Subcutaneous abdominal adipose tissue (tissue), 5 donors: Measurements from ENCODE around the gene MEIOSIN.
A peak's percentile ranks its signal among the peaks of the same experiment; 100 is the strongest.
"Not testable (repeated sequence)": the region's sequence is repeated elsewhere in the genome, so short reads cannot be mapped to it uniquely, and the experiment has no call there.

ENCODE experiments used
- H3K27ac ChIP-seq: one replicate; pipeline ENCODE4 v1.7.0; 2013; ENCODE audit warnings: low read depth, mild to moderate bottlenecking, inconsistent platforms, low read length, moderate library complexity
- H3K27me3 ChIP-seq, 5 donors: one replicate each; pipeline ENCODE4 v1.7.0; 2013; ENCODE audit warnings: low read length in 5 of 5, inconsistent platforms in 1 of 5; ENCODE audit not compliant: control insufficient read depth in 5 of 5, insufficient read depth in 4 of 5
- H3K36me3 ChIP-seq, 5 donors: one replicate each; pipeline ENCODE4 v1.7.0; 2013; ENCODE audit warnings: low read length in 5 of 5; ENCODE audit not compliant: control insufficient read depth in 5 of 5, insufficient read depth in 5 of 5
- H3K4me1 ChIP-seq, 5 donors: one replicate each; pipeline ENCODE4 v1.7.0; 2013; ENCODE audit warnings: low read length in 5 of 5, mild to moderate bottlenecking in 3 of 5, moderate library complexity in 1 of 5; ENCODE audit not compliant: control insufficient read depth in 5 of 5, insufficient read depth in 5 of 5
- H3K4me3 ChIP-seq, 5 donors: one replicate each; pipeline ENCODE4 v1.7.0; 2013; ENCODE audit warnings: low read length in 5 of 5, low read depth in 1 of 5
- H3K9ac ChIP-seq, 5 donors: one replicate each; pipeline ENCODE4 v1.7.0; 2013; ENCODE audit warnings: low read length in 5 of 5, mild to moderate bottlenecking in 4 of 5, moderate library complexity in 3 of 5
- H3K9me3 ChIP-seq, 5 donors: one replicate each; pipeline ENCODE4 v1.7.0; 2013; ENCODE audit warnings: low read length in 5 of 5; ENCODE audit not compliant: control insufficient read depth in 5 of 5
- donor health status: healthy.
- donor health status: healthy.
- donor health status: healthy.
- donor health status: healthy.
- donor health status: healthy.

MEIOSIN gene

GRCh38 chr19:45751483-45751882, 18.2 kb downstream of the MEIOSIN start:
- not testable (repeated sequence) for H3K9me3 ChIP-seq, H3K27me3 ChIP-seq, H3K9ac ChIP-seq, H3K4me3 ChIP-seq, H3K4me1 ChIP-seq, H3K36me3 ChIP-seq, H3K27ac ChIP-seq

DNA sequence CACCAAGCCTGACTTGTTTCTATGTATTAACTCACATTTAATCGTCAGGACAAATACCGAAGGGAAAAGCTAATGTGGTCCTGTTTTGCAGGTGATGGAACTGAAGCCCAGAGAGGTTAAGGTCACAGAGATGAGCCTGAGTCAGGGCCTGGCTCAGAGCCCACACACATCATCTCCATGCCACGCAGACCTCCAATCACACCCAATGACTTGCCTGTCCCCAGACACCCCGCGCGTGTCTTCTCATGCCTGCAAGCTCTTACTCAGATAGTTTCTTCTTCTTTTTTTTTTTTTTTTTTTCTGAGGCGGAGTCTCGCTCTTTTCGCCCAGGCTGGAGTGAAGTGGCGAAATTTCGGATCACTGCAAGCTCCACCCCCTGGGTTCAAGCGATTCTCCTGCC, 19.4 kb downstream of the MEIOSIN start:
- Histone ChIP-seq H3K27me3 (no peaks in the 10 kb centered on the region), H3K4me3 (no peak overlapping the region), H3K9ac (no peak overlapping the region), H3K27ac (no peak overlapping the region), H3K9me3 (no peaks in the 10 kb centered on the region), H3K36me3 (no peaks in the 10 kb centered on the region), H3K4me1 (no peaks in the 10 kb centered on the region)

GRCh38 chr19:45753548-45753947, 20.3 kb downstream of the MEIOSIN start:
- H3K27me3 ChIP-seq: no peaks in the 10 kb centered on the region
- H3K9ac ChIP-seq: no peak overlapping the region
- no peak overlapping the region for H3K4me3 ChIP-seq
- H3K4me1 ChIP-seq: no peaks in the 10 kb centered on the region
- no peak overlapping the region for H3K27ac ChIP-seq
- H3K9me3 ChIP-seq: no peaks in the 10 kb centered on the region
- no peaks in the 10 kb centered on the region for H3K36me3 ChIP-seq

GRCh38 chr19:45754323-45754722, 21.1 kb downstream of the MEIOSIN start:
- Histone ChIP-seq H3K36me3 (no peaks in the 10 kb centered on the region), H3K4me3 (no peak overlapping the region), H3K27me3 (peaks cover 0 to 4% (median 0%) of the 10 kb centered on the region in 5 donors), H3K4me1 (no peaks in the 10 kb centered on the region), H3K9me3 (no peaks in the 10 kb centered on the region), H3K27ac (no peak overlapping the region), H3K9ac (no peak overlapping the region)

- peaks cover 0 to 5% (median 0%) of the 10 kb centered on the region in 5 donors for H3K27me3 ChIP-seq
- no peak overlapping the region for H3K27ac ChIP-seq
- no peak overlapping the region for H3K9ac ChIP-seq
- no peaks in the 10 kb centered on the region for H3K9me3 ChIP-seq
- H3K4me1 ChIP-seq: no peaks in the 10 kb centered on the region
- H3K36me3 ChIP-seq: no peaks in the 10 kb centered on the region
- H3K4me3 ChIP-seq: no peak overlapping the region
Observed at GRCh38 chr19:45757695-45758094, 24.5 kb downstream of the MEIOSIN start.

- no peak overlapping the region for H3K27ac ChIP-seq
- peaks cover 0 to 2% (median 1%) of the 10 kb centered on the region in 5 donors for H3K4me1 ChIP-seq
- no peak overlapping the region for H3K4me3 ChIP-seq
- H3K9ac ChIP-seq: peak overlapping the region in 1 of 5 donors; percentile 14
- no peaks in the 10 kb centered on the region for H3K36me3 ChIP-seq
- peaks cover 0 to 14% (median 5%) of the 10 kb centered on the region in 5 donors for H3K27me3 ChIP-seq
- no peaks in the 10 kb centered on the region for H3K9me3 ChIP-seq
Observed at GRCh38 chr19:45758921-45759320, 25.7 kb downstream of the MEIOSIN start.

DNA sequence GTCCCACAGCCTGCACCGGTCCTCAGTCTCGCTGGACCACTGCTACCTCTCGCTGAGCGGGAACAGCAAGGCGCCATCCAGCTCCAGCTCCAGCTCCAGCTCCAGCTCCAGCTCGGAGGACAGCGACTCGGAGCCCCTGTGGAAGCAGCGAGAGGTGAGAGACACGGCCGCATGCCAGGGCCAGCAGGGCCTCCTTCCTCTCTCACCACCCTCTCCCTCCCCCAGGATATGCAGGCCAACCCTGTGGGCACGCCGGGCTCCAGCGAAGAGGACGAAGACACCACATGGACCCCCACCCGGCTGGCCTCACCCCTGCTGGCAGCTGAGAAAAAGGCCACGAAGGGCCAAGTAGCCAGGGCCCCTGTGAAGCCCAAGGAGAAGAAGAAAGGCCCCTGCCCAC, 28.5 kb downstream of the MEIOSIN start:
- Histone ChIP-seq H3K4me1 (peaks cover 0 to 22% (median 19%) of the 10 kb centered on the region in 5 donors), H3K9ac (no peak overlapping the region), H3K9me3 (no peaks in the 10 kb centered on the region), H3K27ac (no peak overlapping the region), H3K27me3 (peaks cover 0 to 20% (median 5%) of the 10 kb centered on the region in 5 donors), H3K4me3 (no peak overlapping the region), H3K36me3 (peaks cover 0 to 5% (median 0%) of the 10 kb centered on the region in 5 donors)

- Histone ChIP-seq H3K4me3 (no peak overlapping the region), H3K9me3 (no peaks in the 10 kb centered on the region), H3K27me3 (peaks cover 0 to 20% (median 5%) of the 10 kb centered on the region in 5 donors), H3K9ac (no peak overlapping the region), H3K4me1 (peaks cover 0 to 36% (median 32%) of the 10 kb centered on the region in 5 donors), H3K36me3 (peaks cover 0 to 5% (median 0%) of the 10 kb centered on the region in 5 donors), H3K27ac (no peak overlapping the region)
Observed at GRCh38 chr19:45762870-45763631, 29.8 kb downstream of the MEIOSIN start.

DNA sequence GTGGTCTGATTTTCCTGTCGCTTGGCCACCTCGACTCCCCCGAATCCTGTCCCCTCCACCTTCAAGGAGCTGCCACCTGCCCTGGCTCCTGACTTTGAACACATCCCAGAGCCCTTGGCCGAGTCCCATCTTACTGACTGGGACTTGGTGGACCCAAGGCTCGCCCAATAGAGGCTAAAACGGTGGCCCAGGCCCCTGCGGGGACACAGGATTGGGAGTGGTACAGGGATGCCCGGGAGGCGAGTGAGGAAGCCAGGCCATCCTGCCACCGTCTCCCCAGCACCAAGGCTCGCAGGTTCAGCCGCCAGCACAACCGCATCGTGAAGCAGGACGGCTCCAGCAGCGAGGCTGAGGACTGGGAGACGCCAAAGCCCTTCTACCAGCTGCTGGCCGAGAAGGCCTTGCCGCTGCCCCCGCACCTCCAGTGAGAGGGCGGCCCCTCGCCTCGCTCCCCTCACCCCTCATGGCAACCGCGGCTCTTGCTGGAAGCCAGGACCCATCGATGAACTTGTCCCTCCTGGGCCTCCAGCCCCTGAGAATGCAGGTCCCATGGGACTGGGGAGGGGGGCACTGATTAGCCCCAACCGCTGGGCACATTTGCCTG, 30.6 kb downstream of the MEIOSIN start:
- Histone ChIP-seq H3K9ac (peak overlapping the region in 2 of 5 donors; percentile 3 to 8), H3K9me3 (no peaks in the 10 kb centered on the region), H3K36me3 (peaks cover 0 to 5% (median 0%) of the 10 kb centered on the region in 5 donors), H3K4me1 (peaks cover 0 to 37% (median 35%) of the 10 kb centered on the region in 5 donors), H3K27ac (no peak overlapping the region), H3K4me3 (no peak overlapping the region), H3K27me3 (peaks cover 0 to 19% (median 5%) of the 10 kb centered on the region in 5 donors)

DNA sequence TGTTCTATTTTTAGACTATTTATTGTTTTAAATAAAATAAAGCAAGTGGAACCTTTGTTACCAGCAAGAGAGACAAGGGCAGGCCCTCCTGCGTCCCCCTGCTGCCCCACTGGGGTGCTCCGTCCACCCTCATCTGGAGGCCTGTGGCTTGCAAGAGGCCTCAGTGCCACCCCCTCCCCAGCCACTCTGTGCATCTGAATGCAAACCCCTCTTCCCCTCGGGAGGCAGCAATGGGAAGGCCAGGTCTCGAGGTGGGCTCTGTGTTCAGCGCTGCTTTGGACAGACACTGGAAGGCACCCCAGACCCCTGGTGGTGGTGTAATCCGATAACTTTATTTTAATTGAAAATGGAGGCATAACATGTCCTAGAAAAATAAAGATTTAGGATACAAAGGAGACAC, 31.2 kb downstream of the MEIOSIN start:
- Histone ChIP-seq H3K36me3 (peaks cover 0 to 5% (median 0%) of the 10 kb centered on the region in 5 donors), H3K4me3 (no peak overlapping the region), H3K9ac (peak overlapping the region in 1 of 5 donors; percentile 8), H3K4me1 (peaks cover 0 to 41% (median 35%) of the 10 kb centered on the region in 5 donors), H3K27ac (no peak overlapping the region), H3K27me3 (peaks cover 0 to 16% (median 5%) of the 10 kb centered on the region in 5 donors), H3K9me3 (no peaks in the 10 kb centered on the region)
